Suprapubic skin (tissue), 4 donors: ENCODE measurements around the gene CCDC40. TPM values are rescaled to one million over a fixed set of nuclear protein-coding genes. Genes with fewer than 3 reads are reported as not detected.
"Not testable (repeated sequence)": the region's sequence is repeated elsewhere in the genome, so short reads cannot be mapped to it uniquely, and the experiment has no call there.

Experiments
- DNase-seq, 2 donors: peaks; one replicate each; pipeline ENCODE4 v3.0.0-alpha.2; 2019; ENCODE audit warnings: low spot score in 2 of 2
- H3K27ac ChIP-seq: fragments of 200-600 bp; sonication (generic); one replicate; pipeline ENCODE4 v1.5.1; 2019
- H3K27me3 ChIP-seq: fragments of 200-600 bp; sonication (generic); one replicate; pipeline ENCODE4 v1.5.1; 2019
- H3K36me3 ChIP-seq: fragments of 200-600 bp; sonication (generic); one replicate; pipeline ENCODE4 v1.5.1; 2019
- H3K4me1 ChIP-seq: fragments of 200-600 bp; sonication (generic); one replicate; pipeline ENCODE4 v1.5.1; 2019
- H3K4me3 ChIP-seq: fragments of 200-600 bp; sonication (generic); one replicate; pipeline ENCODE4 v1.5.1; 2019; ENCODE audit warnings: mild to moderate bottlenecking
- H3K9me3 ChIP-seq: fragments of 200-600 bp; sonication (generic); one replicate; pipeline ENCODE4 v1.5.1; 2019
- EP300 ChIP-seq: sonication (generic); formaldehyde crosslinking; IDR thresholded peaks from one replicate; pipeline ENCODE4 v1.6.1; 2017; ENCODE audit warnings: antibody characterized with exemption
- POLR2A ChIP-seq, 2 donors: fragments of 450-650 bp; IDR thresholded peaks; one replicate each; pipeline ENCODE4 v1.6.1; 2017; ENCODE audit warnings: antibody characterized with exemption in 2 of 2, mild to moderate bottlenecking in 2 of 2, moderate library complexity in 2 of 2
- POLR2AphosphoS5 ChIP-seq, 3 donors: sonication (generic); formaldehyde crosslinking; IDR thresholded peaks; one replicate each; pipeline ENCODE4 v1.6.1; 2017; ENCODE audit warnings: antibody characterized with exemption in 3 of 3
- WGBS: methylation state at CpG from one replicate; pipeline ENCODE4 v1.1.5; 2018; 5-methylcytosine and 5-hydroxymethylcytosine counted together
- total RNA-seq, 4 donors: library from RNA; depleted of rRNA; stranded (reverse); fragments of >200 nt; gene quantifications; one replicate each; pipeline ENCODE4 v1.1.0, GENCODE V29; 2016
- TF ChIP-seq, protein P1 (sequence below), 2 donors: fragments of 200-600 bp in 1 of 2; fragments of 450-650 bp in 1 of 2; sonication (generic) in 1 of 2; IDR thresholded peaks; one replicate each; pipeline ENCODE4 v1.5.1; 2016 to 2019; ENCODE audit warnings: antibody characterized with exemption in 2 of 2, mild to moderate bottlenecking in 1 of 2, moderate library complexity in 1 of 2

The CCDC40 gene
- total RNA-seq, 4 donors from 2014 or later: 1.2 to 4.4 (median 2.9) TPM

DNA sequence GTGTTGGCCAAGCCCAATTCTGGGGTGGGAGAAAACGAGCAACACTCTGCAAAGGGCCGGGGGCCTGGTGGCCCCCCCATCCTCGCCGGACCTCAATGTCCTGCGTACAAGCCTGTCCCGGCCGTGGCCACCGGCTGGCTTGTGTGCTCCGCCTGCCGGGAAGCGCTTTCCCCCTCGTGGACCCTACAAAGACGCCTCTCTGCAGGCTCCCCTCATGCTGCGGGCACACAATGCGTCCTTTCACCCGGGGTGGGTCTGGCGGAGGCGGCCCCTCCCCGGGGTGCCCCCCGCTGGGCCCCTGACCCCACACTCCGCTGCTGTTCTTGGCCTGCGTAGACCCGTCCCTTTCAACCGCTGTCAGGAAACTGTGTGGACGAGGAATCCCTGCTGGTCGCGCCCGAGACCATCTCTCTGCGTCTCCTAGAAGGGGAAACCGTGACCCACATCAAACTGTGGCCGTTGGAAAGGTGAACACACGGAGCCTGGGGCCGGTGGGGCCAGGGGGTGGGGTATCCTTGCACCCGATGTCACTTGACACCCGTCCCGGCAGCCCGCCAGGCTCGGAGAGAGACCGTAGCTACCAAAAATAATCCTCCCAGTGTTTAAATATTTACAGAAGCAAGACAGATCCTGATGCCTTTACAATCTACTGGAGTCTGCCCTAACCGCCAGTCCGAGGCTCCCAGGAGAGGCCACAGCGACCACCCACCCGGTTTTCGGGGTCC is 44.4 kb upstream of the CCDC40 start:
- no peak for DNase-seq
- Histone ChIP-seq H3K4me1 (peaks cover 49% of the 10 kb centered on the region), H3K27me3 (no peaks in the 10 kb centered on the region), H3K36me3 (no peaks in the 10 kb centered on the region), H3K27ac (no peak overlapping the region), H3K9me3 (no peaks in the 10 kb centered on the region), H3K4me3 (peak overlapping the region; percentile 35)
- 34% methylated on average over 12 of the region's 44 CpGs for WGBS
- TF ChIP-seq POLR2A (IDR thresholded peaks at IDR 0.05): no peak
- no peak for TF ChIP-seq POLR2AphosphoS5 (IDR thresholded peaks at IDR 0.05)
- TF ChIP-seq, protein P1, sequence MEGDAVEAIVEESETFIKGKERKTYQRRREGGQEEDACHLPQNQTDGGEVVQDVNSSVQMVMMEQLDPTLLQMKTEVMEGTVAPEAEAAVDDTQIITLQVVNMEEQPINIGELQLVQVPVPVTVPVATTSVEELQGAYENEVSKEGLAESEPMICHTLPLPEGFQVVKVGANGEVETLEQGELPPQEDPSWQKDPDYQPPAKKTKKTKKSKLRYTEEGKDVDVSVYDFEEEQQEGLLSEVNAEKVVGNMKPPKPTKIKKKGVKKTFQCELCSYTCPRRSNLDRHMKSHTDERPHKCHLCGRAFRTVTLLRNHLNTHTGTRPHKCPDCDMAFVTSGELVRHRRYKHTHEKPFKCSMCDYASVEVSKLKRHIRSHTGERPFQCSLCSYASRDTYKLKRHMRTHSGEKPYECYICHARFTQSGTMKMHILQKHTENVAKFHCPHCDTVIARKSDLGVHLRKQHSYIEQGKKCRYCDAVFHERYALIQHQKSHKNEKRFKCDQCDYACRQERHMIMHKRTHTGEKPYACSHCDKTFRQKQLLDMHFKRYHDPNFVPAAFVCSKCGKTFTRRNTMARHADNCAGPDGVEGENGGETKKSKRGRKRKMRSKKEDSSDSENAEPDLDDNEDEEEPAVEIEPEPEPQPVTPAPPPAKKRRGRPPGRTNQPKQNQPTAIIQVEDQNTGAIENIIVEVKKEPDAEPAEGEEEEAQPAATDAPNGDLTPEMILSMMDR (IDR thresholded peaks at IDR 0.05): peak in 1 of 2 donors; percentile 2

- no peaks in the 10 kb centered on the region for H3K36me3 ChIP-seq
- WGBS: 78% methylated on average over 7 of the region's 10 CpGs
- H3K9me3 ChIP-seq: no peaks in the 10 kb centered on the region
- H3K27me3 ChIP-seq: no peaks in the 10 kb centered on the region
- H3K4me3 ChIP-seq: peak overlapping the region; percentile 35
- no peak for TF ChIP-seq POLR2AphosphoS5 (IDR thresholded peaks at IDR 0.05)
- no peak for TF ChIP-seq EP300
- TF ChIP-seq POLR2A (IDR thresholded peaks at IDR 0.05): no peak
- TF ChIP-seq, protein P1 (IDR thresholded peaks at IDR 0.05): no peak
- H3K27ac ChIP-seq: peak overlapping the region; percentile 45
- peaks cover 45% of the 10 kb centered on the region for H3K4me1 ChIP-seq
- DNase-seq: no peak
Measured at GRCh38 chr17:79992649-79993389, 43.6 kb upstream of the CCDC40 start.

DNA sequence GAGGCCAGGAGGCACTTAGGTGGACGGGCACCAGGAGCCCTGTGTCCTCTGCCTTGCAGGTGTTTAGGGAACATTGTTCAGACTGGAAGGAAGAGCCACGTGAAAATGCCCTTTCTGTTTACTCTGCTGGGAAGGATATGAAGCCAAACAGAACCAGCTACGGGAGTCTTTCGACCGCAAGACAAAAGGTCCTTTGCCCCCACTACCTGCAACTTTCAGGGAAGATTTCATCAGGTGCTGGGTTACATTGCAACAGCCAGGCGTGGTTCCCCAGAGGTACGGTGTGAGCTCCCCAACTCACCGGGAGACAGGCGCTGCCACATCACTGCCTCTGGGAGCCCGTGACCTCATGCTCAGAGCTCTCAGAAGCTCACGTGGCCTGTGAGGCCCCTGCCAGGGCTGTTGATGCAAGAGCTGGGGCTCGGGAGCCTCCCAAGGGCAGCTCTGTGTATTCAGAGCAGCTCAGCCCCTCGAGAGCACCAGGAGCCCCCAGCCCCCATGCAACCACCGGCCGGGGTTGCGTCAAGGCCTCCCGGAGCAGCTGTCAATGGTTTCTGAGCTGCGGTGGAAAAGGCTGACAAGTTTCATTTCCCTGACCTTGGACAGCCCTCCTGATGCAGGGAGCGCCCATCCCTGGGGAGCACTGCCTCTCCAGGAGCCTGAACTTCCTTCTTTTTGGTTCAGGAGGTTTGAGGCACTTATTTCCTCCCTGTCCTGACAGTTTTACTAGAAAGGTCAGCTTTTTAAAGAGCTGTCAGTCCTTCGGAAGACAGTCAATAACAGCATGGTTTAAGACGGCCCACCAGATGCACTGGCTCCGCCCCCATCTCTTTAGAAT is 42.8 kb upstream of the CCDC40 start:
- H3K4me1 ChIP-seq: peaks cover 37% of the 10 kb centered on the region
- peak; percentile 91 to 93 for DNase-seq
- no peak overlapping the region for H3K4me3 ChIP-seq
- TF ChIP-seq EP300 (no peak), POLR2A (IDR thresholded peaks at IDR 0.05) (no peak), POLR2AphosphoS5 (IDR thresholded peaks at IDR 0.05) (no peak)
- TF ChIP-seq, protein P1 (IDR thresholded peaks at IDR 0.05): no peak
- H3K27ac ChIP-seq: peak overlapping the region; percentile 45
- no peaks in the 10 kb centered on the region for H3K27me3 ChIP-seq
- H3K9me3 ChIP-seq: no peaks in the 10 kb centered on the region
- H3K36me3 ChIP-seq: no peaks in the 10 kb centered on the region
- WGBS: 31% methylated on average over 11 of the region's 22 CpGs

DNA sequence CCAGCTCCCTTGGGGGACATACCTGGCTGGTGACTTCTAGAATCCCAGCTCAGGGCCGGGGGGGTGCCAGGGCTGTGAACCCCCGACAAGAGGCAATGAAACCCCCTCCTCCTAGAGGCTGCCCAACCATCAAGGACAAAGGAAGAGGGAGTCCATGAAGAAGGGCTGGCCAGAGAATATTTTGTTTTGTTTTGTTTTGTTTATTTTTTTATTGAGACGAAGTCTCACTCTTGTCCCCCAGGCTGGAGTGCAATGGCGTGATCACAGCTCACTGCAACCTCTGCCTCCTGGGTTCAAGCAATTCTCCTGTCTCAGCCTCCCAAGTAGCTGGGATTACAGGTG is 42.2 kb upstream of the CCDC40 start:
- Histone ChIP-seq H3K4me1 (peaks cover 35% of the 10 kb centered on the region), H3K27ac (peak overlapping the region; percentile 45)
- not testable (repeated sequence) for DNase-seq, H3K27me3 ChIP-seq, H3K36me3 ChIP-seq, H3K9me3 ChIP-seq, H3K4me3 ChIP-seq
- WGBS: 68% methylated on average over 4 of the region's 4 CpGs

GRCh38 chr17:79994602-79995001 is 41.8 kb upstream of the CCDC40 start:
- Histone ChIP-seq H3K36me3 (no peaks in the 10 kb centered on the region), H3K4me3 (no peak overlapping the region), H3K9me3 (no peaks in the 10 kb centered on the region), H3K27ac (no peak overlapping the region), H3K27me3 (no peaks in the 10 kb centered on the region), H3K4me1 (peaks cover 35% of the 10 kb centered on the region)
- no peak for DNase-seq
- 95% methylated on average over 13 of the region's 13 CpGs for WGBS
- TF ChIP-seq EP300: no peak
- no peak for TF ChIP-seq POLR2AphosphoS5 (IDR thresholded peaks at IDR 0.05)
- TF ChIP-seq, protein P1 (IDR thresholded peaks at IDR 0.05): no peak
- no peak for TF ChIP-seq POLR2A (IDR thresholded peaks at IDR 0.05)
